ENCODE results near the gene SHC2. TPM values are rescaled to one million over a fixed set of nuclear protein-coding genes. Genes with fewer than 3 reads are reported as not detected.
"Not testable (repeated sequence)": the region's sequence is repeated elsewhere in the genome, so short reads cannot be mapped to it uniquely, and the experiment has no call there.

Gene SHC2
- total RNA-seq, 1 donor from 2014 or later = 29.7 TPM

DNA sequence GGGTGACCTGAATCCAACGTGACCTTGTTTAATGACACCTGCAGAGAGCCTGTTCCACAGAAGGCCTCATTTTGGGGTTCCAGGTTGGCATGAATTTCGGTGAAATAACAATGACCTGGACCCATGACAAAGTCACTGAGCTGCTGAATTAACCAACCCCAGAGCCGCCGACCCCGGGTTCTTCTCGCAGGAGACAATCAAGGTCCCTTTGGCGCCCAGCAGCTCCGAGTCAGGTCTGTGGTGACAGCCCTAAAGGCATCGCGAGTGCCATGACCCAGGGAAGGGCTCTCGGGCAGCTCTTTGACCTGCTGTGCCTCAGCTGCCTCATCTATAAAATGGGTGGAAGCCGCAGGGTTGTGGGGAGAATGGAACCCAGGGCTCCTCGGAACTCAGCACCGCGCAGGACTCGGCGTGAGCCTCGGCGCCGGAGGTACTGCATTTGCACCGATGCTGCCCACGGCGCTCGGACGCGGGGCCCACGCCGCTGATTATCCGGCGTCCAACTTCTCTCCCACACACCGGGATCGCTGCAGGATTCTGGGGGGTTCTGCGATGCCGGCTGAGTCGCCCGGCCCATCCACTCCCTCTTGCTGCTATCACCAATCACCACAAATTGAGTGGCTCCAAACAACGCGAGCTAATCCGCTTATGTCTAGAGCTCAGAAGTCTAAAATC, 5.7 kb downstream of the SHC2 start:
- H3K36me3 ChIP-seq (ENCODE audit: insufficient read depth, low read length) = no peaks in the 10 kb centered on the region
- no peak for FAIRE-seq
- H3K36me3 Mint-ChIP-seq (ENCODE audit: low read depth, unreplicated experiment) = peaks cover 46% of the 10 kb centered on the region
- no peak overlapping the region for H2AFZ ChIP-seq (ENCODE audit: low read depth, low read length)
- no peak overlapping the region for H3K4me2 ChIP-seq (ENCODE audit: low read length)
- DNase-seq (ENCODE audit: low read depth) = no peak
- no peaks in the 10 kb centered on the region for H3K27me3 ChIP-seq (ENCODE audit: insufficient read depth, low read length)
- H3K4me1 ChIP-seq (ENCODE audit: insufficient read depth, low read length) = peaks cover 5% of the 10 kb centered on the region
- H3K4me3 ChIP-seq (ENCODE audit: insufficient read depth, low read depth, low read length) = no peak overlapping the region
- H3K9ac ChIP-seq (ENCODE audit: low read length) = no peak overlapping the region
- H3K27ac Mint-ChIP-seq (ENCODE audit: unreplicated experiment) = no peak overlapping the region
- no peak overlapping the region for H3K4me3 Mint-ChIP-seq (ENCODE audit: unreplicated experiment)
- no peaks in the 10 kb centered on the region for H3K79me2 ChIP-seq (ENCODE audit: insufficient read depth, low read length)
- TF ChIP-seq CTCF (IDR thresholded peaks at IDR 0.05; ENCODE audit: insufficient read depth, low read depth, low read length) (no peak), EZH2 (IDR thresholded peaks at IDR 0.05; ENCODE audit: insufficient read depth, low read length) (no peak)
- H3K27me3 Mint-ChIP-seq (ENCODE audit: low read depth, unreplicated experiment) = no peaks in the 10 kb centered on the region
- H3K27ac ChIP-seq (ENCODE audit: low read depth, low read length) = no peak overlapping the region
- peaks cover 13% of the 10 kb centered on the region for H3K9me3 ChIP-seq (ENCODE audit: insufficient read depth, low read depth, low read length)
- H3K4me1 Mint-ChIP-seq (ENCODE audit: low read depth, unreplicated experiment) = no peaks in the 10 kb centered on the region
- H3K9me3 Mint-ChIP-seq (ENCODE audit: unreplicated experiment) = peaks cover 10% of the 10 kb centered on the region
- no peaks in the 10 kb centered on the region for H4K20me1 ChIP-seq (ENCODE audit: insufficient read depth, low read length)

DNA sequence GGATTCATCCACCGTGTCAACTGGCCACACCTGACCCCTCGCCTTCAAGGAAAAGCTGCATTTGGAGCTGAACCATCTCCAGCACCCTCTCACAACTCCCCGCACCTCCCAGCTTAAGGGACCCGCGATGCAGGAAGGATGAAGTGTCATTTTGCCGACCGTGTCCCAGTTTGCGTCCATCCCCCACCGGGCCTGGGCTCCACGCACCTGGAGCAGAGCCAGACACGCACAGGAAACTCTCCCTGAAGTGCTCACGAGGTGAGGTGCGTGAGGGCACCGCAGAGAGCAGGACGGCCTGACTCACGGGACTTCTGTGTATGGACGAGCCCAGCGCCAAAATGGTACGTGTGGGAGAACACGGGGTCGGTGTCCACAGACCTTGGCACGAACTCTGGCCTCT, 7.2 kb downstream of the SHC2 start:
- Mint-ChIP-seq H3K27me3 (ENCODE audit: low read depth, unreplicated experiment) (no peaks in the 10 kb centered on the region), H3K9me3 (ENCODE audit: unreplicated experiment) (peaks cover 10% of the 10 kb centered on the region), H3K27ac (ENCODE audit: unreplicated experiment) (no peak overlapping the region), H3K4me3 (ENCODE audit: unreplicated experiment) (no peak overlapping the region), H3K4me1 (ENCODE audit: low read depth, unreplicated experiment) (no peaks in the 10 kb centered on the region), H3K36me3 (ENCODE audit: low read depth, unreplicated experiment) (peaks cover 43% of the 10 kb centered on the region)
- FAIRE-seq (no peak), DNase-seq (ENCODE audit: low read depth) (no peak)
- H3K4me2 ChIP-seq (ENCODE audit: low read length) = no peak overlapping the region
- H3K27me3 ChIP-seq (ENCODE audit: insufficient read depth, low read length) = no peaks in the 10 kb centered on the region
- peaks cover 13% of the 10 kb centered on the region for H3K9me3 ChIP-seq (ENCODE audit: insufficient read depth, low read depth, low read length)
- H2AFZ ChIP-seq (ENCODE audit: low read depth, low read length) = no peak overlapping the region
- no peak overlapping the region for H3K4me3 ChIP-seq (ENCODE audit: insufficient read depth, low read depth, low read length)
- H3K79me2 ChIP-seq (ENCODE audit: insufficient read depth, low read length) = no peaks in the 10 kb centered on the region
- no peak overlapping the region for H3K9ac ChIP-seq (ENCODE audit: low read length)
- H3K36me3 ChIP-seq (ENCODE audit: insufficient read depth, low read length) = no peaks in the 10 kb centered on the region
- no peak overlapping the region for H3K27ac ChIP-seq (ENCODE audit: low read depth, low read length)
- no peaks in the 10 kb centered on the region for H3K4me1 ChIP-seq (ENCODE audit: insufficient read depth, low read length)
- no peak for TF ChIP-seq EZH2 (IDR thresholded peaks at IDR 0.05; ENCODE audit: insufficient read depth, low read length)
- TF ChIP-seq CTCF (IDR thresholded peaks at IDR 0.05; ENCODE audit: insufficient read depth, low read depth, low read length) = no peak
- H4K20me1 ChIP-seq (ENCODE audit: insufficient read depth, low read length) = no peaks in the 10 kb centered on the region

- Mint-ChIP-seq H3K27ac (ENCODE audit: unreplicated experiment) (no peak overlapping the region), H3K4me1 (ENCODE audit: low read depth, unreplicated experiment) (no peaks in the 10 kb centered on the region), H3K36me3 (ENCODE audit: low read depth, unreplicated experiment) (peaks cover 43% of the 10 kb centered on the region), H3K9me3 (ENCODE audit: unreplicated experiment) (peaks cover 10% of the 10 kb centered on the region), H3K27me3 (ENCODE audit: low read depth, unreplicated experiment) (no peaks in the 10 kb centered on the region), H3K4me3 (ENCODE audit: unreplicated experiment) (no peak overlapping the region)
- no peak overlapping the region for H3K4me2 ChIP-seq (ENCODE audit: low read length)
- DNase-seq (ENCODE audit: low read depth) = no peak
- H3K36me3 ChIP-seq (ENCODE audit: insufficient read depth, low read length) = no peaks in the 10 kb centered on the region
- no peak overlapping the region for H3K27ac ChIP-seq (ENCODE audit: low read depth, low read length)
- H2AFZ ChIP-seq (ENCODE audit: low read depth, low read length) = no peak overlapping the region
- TF ChIP-seq EZH2 (IDR thresholded peaks at IDR 0.05; ENCODE audit: insufficient read depth, low read length) = no peak
- no peak for TF ChIP-seq CTCF (IDR thresholded peaks at IDR 0.05; ENCODE audit: insufficient read depth, low read depth, low read length)
- H3K4me1 ChIP-seq (ENCODE audit: insufficient read depth, low read length) = no peaks in the 10 kb centered on the region
- H3K79me2 ChIP-seq (ENCODE audit: insufficient read depth, low read length) = no peaks in the 10 kb centered on the region
- FAIRE-seq = no peak
- no peaks in the 10 kb centered on the region for H4K20me1 ChIP-seq (ENCODE audit: insufficient read depth, low read length)
- no peak overlapping the region for H3K9ac ChIP-seq (ENCODE audit: low read length)
- H3K4me3 ChIP-seq (ENCODE audit: insufficient read depth, low read depth, low read length) = no peak overlapping the region
- H3K27me3 ChIP-seq (ENCODE audit: insufficient read depth, low read length) = no peaks in the 10 kb centered on the region
- H3K9me3 ChIP-seq (ENCODE audit: insufficient read depth, low read depth, low read length) = peaks cover 13% of the 10 kb centered on the region
These were observed 8.0 kb downstream of the SHC2 start for GRCh38 chr19:452829-453228.

DNA sequence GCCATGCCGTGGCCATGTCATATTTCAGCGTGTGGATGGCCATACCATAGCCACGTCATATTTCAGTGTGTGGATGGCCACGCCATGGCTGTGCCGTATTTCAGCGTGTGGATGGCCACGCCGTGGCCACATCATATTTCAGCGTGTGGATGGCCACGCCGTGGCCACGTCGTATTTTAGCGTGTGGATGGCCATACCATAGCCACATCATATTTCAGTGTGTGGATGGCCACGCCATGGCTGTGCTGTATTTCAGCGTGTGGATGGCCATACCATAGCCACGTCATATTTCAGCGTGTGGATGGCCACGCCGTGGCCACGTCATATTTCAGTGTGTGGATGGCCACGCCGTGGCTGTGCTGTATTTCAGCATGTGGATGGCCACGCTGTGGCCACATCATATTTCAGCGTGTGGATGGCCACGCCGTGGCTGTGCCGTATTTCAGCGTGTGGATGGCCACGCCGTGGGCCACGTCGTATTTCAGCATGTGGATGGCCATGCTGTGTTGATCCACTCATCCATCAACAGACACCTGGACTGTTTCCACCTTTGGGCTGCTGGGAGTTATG, 9.8 kb downstream of the SHC2 start:
- not testable (repeated sequence) for H4K20me1 ChIP-seq (ENCODE audit: insufficient read depth, low read length); H3K4me2 ChIP-seq (ENCODE audit: low read length); H3K36me3 ChIP-seq (ENCODE audit: insufficient read depth, low read length); H3K79me2 ChIP-seq (ENCODE audit: insufficient read depth, low read length); H3K27ac Mint-ChIP-seq (ENCODE audit: unreplicated experiment); H3K4me1 ChIP-seq (ENCODE audit: insufficient read depth, low read length); H3K4me1 Mint-ChIP-seq (ENCODE audit: low read depth, unreplicated experiment); DNase-seq (ENCODE audit: low read depth); FAIRE-seq; H3K4me3 Mint-ChIP-seq (ENCODE audit: unreplicated experiment); H3K4me3 ChIP-seq (ENCODE audit: insufficient read depth, low read depth, low read length); H3K27me3 Mint-ChIP-seq (ENCODE audit: low read depth, unreplicated experiment); H3K9ac ChIP-seq (ENCODE audit: low read length); H3K27ac ChIP-seq (ENCODE audit: low read depth, low read length); H2AFZ ChIP-seq (ENCODE audit: low read depth, low read length); H3K27me3 ChIP-seq (ENCODE audit: insufficient read depth, low read length)
- Mint-ChIP-seq H3K9me3 (ENCODE audit: unreplicated experiment) (peaks cover 10% of the 10 kb centered on the region), H3K36me3 (ENCODE audit: low read depth, unreplicated experiment) (peaks cover 40% of the 10 kb centered on the region)
- H3K9me3 ChIP-seq (ENCODE audit: insufficient read depth, low read depth, low read length) = peaks cover 13% of the 10 kb centered on the region
